Stimulated activated CD8-positive, alpha-beta memory T cell treated with anti-CD3 and anti-CD28 coated beads, Interleukin-2, amount 100 ng/mL, for 1 hour (primary cell): Measurements from ENCODE around the gene PRKCD.

Experiments
- DNase-seq, 2 donors: peaks; one replicate each; pipeline ENCODE4 v3.0.0-alpha.2; 2020; ENCODE audit warnings: low read depth in 2 of 2

The PRKCD gene

GRCh38 chr3:53232641-53233377 is 71.8 kb downstream of the PRKCD start:
- DNase-seq = no peak

GRCh38 chr3:53234130-53234840 is 73.3 kb downstream of the PRKCD start:
- DNase-seq = no peak

GRCh38 chr3:53234841-53235232 is 73.8 kb downstream of the PRKCD start:
- DNase-seq = no peak

- DNase-seq = no peak
These were observed 74.5 kb downstream of the PRKCD start for GRCh38 chr3:53235545-53235944.

- DNase-seq = no peak
These were observed 75.3 kb downstream of the PRKCD start for GRCh38 chr3:53236112-53236841.

DNA sequence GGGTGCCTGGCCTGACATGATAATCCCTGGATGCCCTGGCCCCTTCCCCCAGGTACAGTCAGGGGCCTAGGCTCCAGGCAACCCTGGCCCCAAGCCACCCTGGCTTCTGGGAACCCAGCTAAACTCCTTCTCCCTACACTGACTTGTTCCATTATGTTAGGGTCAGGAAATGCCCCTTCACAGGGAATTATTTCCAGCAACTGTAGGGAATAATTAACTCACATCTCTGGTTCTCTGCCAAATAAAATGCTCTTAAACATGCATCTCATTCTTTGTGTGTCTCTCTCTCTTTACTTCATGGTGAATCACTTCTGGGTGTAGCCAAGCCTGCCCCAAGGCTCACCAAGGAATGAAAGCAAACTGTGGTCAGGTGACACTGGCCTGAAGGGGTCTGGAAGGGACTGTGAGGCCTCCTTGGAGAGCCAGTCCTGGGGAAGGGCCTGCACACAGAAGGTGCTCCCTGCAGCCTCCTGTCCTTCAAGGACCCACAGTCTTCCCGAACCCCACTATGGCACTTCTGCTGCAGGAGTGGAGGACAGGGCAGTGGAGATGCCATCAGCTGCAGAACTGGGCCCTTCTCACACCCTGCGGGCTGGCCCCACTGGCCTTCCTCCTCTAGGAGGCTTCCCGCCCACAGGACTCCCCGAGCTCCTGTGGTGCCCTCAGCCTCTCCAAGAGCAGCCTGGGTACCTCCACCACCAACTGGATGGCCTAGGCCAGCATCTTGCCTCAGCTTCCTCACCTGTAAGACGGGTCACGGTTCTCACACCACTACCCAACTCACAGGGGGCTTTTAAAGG is 77.2 kb downstream of the PRKCD start:
- DNase-seq = no peak

- DNase-seq = no peak
These were observed 77.9 kb downstream of the PRKCD start for GRCh38 chr3:53238886-53239285.

DNA sequence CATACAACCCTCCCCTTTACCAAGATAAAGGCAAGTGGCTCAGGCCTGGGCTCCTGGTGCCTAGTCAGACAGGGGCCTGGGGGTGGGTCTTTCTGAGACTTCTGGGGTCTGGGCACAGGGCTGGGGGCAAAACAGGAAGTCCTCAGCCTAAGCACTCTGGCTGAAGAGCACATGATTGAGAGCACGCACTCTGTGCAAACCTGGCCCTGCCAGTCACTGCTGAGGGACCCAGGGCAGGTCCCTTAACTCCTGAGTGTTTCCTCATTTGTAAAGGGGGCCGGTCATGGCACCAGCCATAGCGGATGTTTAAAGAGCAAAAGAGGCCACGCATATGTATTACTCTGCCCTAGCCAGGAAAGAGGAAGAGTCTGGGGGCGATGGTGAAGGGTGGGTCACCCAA is 78.8 kb downstream of the PRKCD start:
- DNase-seq = no peak

- DNase-seq = no peak
These were observed 80.3 kb downstream of the PRKCD start for GRCh38 chr3:53240989-53241972.

- no peak for DNase-seq
These were observed 81.1 kb downstream of the PRKCD start for GRCh38 chr3:53242155-53242554.
